OCI-LY3 (cell line): ENCODE measurements around the gene DCAF8L2.
"Not testable (repeated sequence)": the region's sequence is repeated elsewhere in the genome, so short reads cannot be mapped to it uniquely, and the experiment has no call there.

ENCODE experiments used
- H2AFZ ChIP-seq: fragments of 200-600, 300-600 bp; shearing (Covaris generic); 2 replicates; pipeline ENCODE4 v1.6.0; 2014; ENCODE audit warnings: antibody characterized with exemption, low read depth, low read length
- H3K27ac ChIP-seq: fragments of 200-600, 300-600 bp; sonication (generic); 2 replicates; pipeline ENCODE4 v1.5.1; 2014; ENCODE audit warnings: mild to moderate bottlenecking, low read length, moderate library complexity, mixed read lengths
- H3K27me3 ChIP-seq: fragments of 200-600, 300-600 bp; sonication (generic); 2 replicates; pipeline ENCODE4 v1.6.1; 2014; ENCODE audit warnings: low read depth, low read length, mixed read lengths
- H3K36me3 ChIP-seq: fragments of 200-600, 300-600 bp; sonication (generic); replicated peaks from 2 replicates; pipeline ENCODE3; 2014; ENCODE audit warnings: low read depth, low read length, mixed read lengths
- H3K4me1 ChIP-seq: fragments of 300-600, 200-600 bp; sonication (generic); 2 replicates; pipeline ENCODE4 v1.6.1; 2014; ENCODE audit warnings: low read length, mixed read lengths
- H3K4me2 ChIP-seq: fragments of 200-600, 300-600 bp; sonication (generic); 2 replicates; pipeline ENCODE4 v1.6.1; 2014; ENCODE audit warnings: low read length, mixed read lengths
- H3K4me3 ChIP-seq: fragments of 300-600, 200-600 bp; sonication (generic); 2 replicates; pipeline ENCODE4 v1.5.1; 2014; ENCODE audit warnings: antibody characterized with exemption, mild to moderate bottlenecking, low read length, moderate library complexity
- H3K79me2 ChIP-seq: fragments of 300-600, 200-600 bp; shearing (Covaris generic); 2 replicates; pipeline ENCODE4 v1.6.1; 2014; ENCODE audit warnings: mild to moderate bottlenecking, low read length, mixed read lengths
- H3K9ac ChIP-seq: fragments of 300-600, 200-600 bp; shearing (Covaris generic); 2 replicates; pipeline ENCODE4 v1.6.0; 2014; ENCODE audit warnings: mild to moderate bottlenecking, low read length, moderate library complexity
- H3K9me3 ChIP-seq: fragments of 200-600, 300-600 bp; shearing (Covaris generic); 2 replicates; pipeline ENCODE4 v1.6.1; 2014; ENCODE audit warnings: low read length, mixed read lengths; ENCODE audit not compliant: insufficient read depth
- H4K20me1 ChIP-seq: fragments of 200-600, 300-600 bp; sonication (generic); 2 replicates; pipeline ENCODE4 v1.6.1; 2016; ENCODE audit warnings: low read length, mixed read lengths; ENCODE audit not compliant: insufficient read depth
- CTCF ChIP-seq: fragments of 200-600, 300-600 bp; sonication (generic); IDR thresholded peaks from 2 replicates; pipeline ENCODE4 v1.5.1; 2014; ENCODE audit warnings: antibody characterized with exemption, low read length, low read depth
- EZH2phosphoT487 ChIP-seq: fragments of 200-600 bp; shearing (Covaris generic); IDR thresholded peaks from 2 replicates; pipeline ENCODE4 v1.6.1; 2018; ENCODE audit warnings: antibody characterized with exemption, mixed run types, low read depth

The DCAF8L2 gene

GRCh38 chrX:27590044-27590443 is at the start of gene DCAF8L2:
DCAF8L2 (plus strand) TSS chrX:27590344; CDS start chrX:27746896, 156,552 bp downstream.
- Histone ChIP-seq H3K4me3 (no peak within 1 kb of the TSS), H3K79me2 (no peaks in the 10 kb centered on the region), H3K27me3 (no peaks in the 10 kb centered on the region)

GRCh38 chrX:27541161-27541560 is 49.0 kb upstream of the DCAF8L2 start:
- not testable (repeated sequence) for H3K4me3 ChIP-seq, H3K36me3 ChIP-seq, H3K4me1 ChIP-seq, H4K20me1 ChIP-seq, H3K27me3 ChIP-seq, H3K4me2 ChIP-seq, H3K9ac ChIP-seq, H2AFZ ChIP-seq, H3K79me2 ChIP-seq, H3K27ac ChIP-seq, H3K9me3 ChIP-seq

More at GRCh38 chrX:27590044-27590443, at the start of gene DCAF8L2:
- no peaks in the 10 kb centered on the region for H3K9me3 ChIP-seq
- H3K36me3 ChIP-seq = no peaks in the 10 kb centered on the region
- H3K4me1 ChIP-seq = no peaks in the 10 kb centered on the region
- no peak within 1 kb of the TSS for H3K4me2 ChIP-seq
- H3K27ac ChIP-seq = no peak within 1 kb of the TSS
- no peak within 1 kb of the TSS for H2AFZ ChIP-seq
- H3K9ac ChIP-seq = no peak within 1 kb of the TSS
- TF ChIP-seq EZH2phosphoT487 (no peak), CTCF (no peak)
- H4K20me1 ChIP-seq = no peaks in the 10 kb centered on the region

- Histone ChIP-seq H3K79me2 (no peaks in the 10 kb centered on the region), H3K4me1 (no peaks in the 10 kb centered on the region), H2AFZ (no peak overlapping the region), H3K9ac (no peak overlapping the region), H3K27me3 (no peaks in the 10 kb centered on the region), H4K20me1 (no peaks in the 10 kb centered on the region), H3K9me3 (no peaks in the 10 kb centered on the region), H3K27ac (no peak overlapping the region), H3K36me3 (no peaks in the 10 kb centered on the region), H3K4me3 (no peak overlapping the region), H3K4me2 (no peak overlapping the region)
- no peak for TF ChIP-seq EZH2phosphoT487
- TF ChIP-seq CTCF = no peak
Measured at GRCh38 chrX:27548624-27549023, 41.5 kb upstream of the DCAF8L2 start.

- H3K4me3 ChIP-seq = no peak overlapping the region
- H3K27me3 ChIP-seq = no peaks in the 10 kb centered on the region
- H3K36me3 ChIP-seq = no peaks in the 10 kb centered on the region
- no peak overlapping the region for H3K9ac ChIP-seq
- no peak overlapping the region for H3K27ac ChIP-seq
- H2AFZ ChIP-seq = no peak overlapping the region
- no peaks in the 10 kb centered on the region for H3K9me3 ChIP-seq
- no peaks in the 10 kb centered on the region for H3K79me2 ChIP-seq
- TF ChIP-seq EZH2phosphoT487 (no peak), CTCF (no peak)
- H3K4me2 ChIP-seq = no peak overlapping the region
- H3K4me1 ChIP-seq = no peaks in the 10 kb centered on the region
- H4K20me1 ChIP-seq = no peaks in the 10 kb centered on the region
Measured at GRCh38 chrX:27549688-27550087, 40.5 kb upstream of the DCAF8L2 start.

- Histone ChIP-seq H3K27me3 (no peaks in the 10 kb centered on the region), H3K36me3 (no peaks in the 10 kb centered on the region), H2AFZ (no peak overlapping the region; the same call in 1 of the 2 replicates), H4K20me1 (no peaks in the 10 kb centered on the region), H3K79me2 (no peaks in the 10 kb centered on the region), H3K4me2 (peak overlapping the region; percentile 25; the same call in 1 of the 2 replicates), H3K9ac (no peak overlapping the region), H3K27ac (no peak overlapping the region), H3K4me3 (no peak overlapping the region), H3K9me3 (no peaks in the 10 kb centered on the region), H3K4me1 (no peaks in the 10 kb centered on the region)
- no peak for TF ChIP-seq EZH2phosphoT487
- TF ChIP-seq CTCF = peak; percentile 65
Measured at GRCh38 chrX:27555514-27555913, 34.6 kb upstream of the DCAF8L2 start.
